DMS79 (cell line): Measurements from ENCODE around the gene BLVRB.
A peak's percentile ranks its signal among the peaks of the same experiment; 100 is the strongest.
"Not testable (repeated sequence)": the region's sequence is repeated elsewhere in the genome, so short reads cannot be mapped to it uniquely, and the experiment has no call there.

Source experiments
- DNase-seq: peaks from one replicate; lab custom pipeline; 2025; lab: John Stamatoyannopoulos, UW

BLVRB gene

DNA sequence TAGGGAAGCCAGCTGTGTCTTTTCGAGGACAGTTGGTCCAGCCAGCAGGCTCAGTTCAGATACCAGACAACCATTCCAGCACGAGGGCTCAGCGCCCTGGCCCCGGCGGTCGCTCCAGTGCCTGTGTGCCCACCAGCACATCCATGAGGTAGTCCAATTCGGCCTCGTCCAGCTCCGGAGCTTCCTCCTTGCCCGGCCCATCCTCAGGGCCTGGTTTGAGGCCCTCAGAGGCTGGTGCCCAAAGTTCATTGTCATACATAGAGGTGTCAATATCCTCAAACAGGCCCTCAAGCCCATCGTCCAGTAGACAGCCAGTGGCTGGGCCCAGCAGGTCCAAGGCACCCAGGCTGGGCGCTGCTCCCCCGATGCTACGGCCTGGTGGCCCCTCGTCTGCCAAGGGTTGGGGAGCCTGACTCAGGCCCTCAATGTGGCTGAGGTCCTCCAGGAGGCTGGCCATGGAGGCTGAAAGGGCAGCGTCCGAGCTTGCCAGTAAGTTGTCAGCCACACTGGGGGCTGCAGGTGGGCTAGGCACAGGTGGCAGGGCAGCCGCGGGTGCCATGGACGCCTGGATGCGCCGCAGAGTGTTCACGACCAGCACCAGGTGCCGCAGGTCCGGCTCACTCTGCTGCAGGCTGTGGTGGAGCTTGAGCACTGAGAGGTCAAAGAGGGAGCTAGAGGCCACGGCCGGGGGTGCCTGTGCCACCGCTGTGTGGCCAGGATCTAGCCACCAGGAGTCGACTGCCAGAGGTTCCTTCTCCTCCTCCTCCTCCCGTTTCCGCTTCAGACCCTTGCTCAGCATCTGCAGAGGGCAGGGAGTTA lies 42.6 kb downstream of the BLVRB start:
- no peak for DNase-seq

DNA sequence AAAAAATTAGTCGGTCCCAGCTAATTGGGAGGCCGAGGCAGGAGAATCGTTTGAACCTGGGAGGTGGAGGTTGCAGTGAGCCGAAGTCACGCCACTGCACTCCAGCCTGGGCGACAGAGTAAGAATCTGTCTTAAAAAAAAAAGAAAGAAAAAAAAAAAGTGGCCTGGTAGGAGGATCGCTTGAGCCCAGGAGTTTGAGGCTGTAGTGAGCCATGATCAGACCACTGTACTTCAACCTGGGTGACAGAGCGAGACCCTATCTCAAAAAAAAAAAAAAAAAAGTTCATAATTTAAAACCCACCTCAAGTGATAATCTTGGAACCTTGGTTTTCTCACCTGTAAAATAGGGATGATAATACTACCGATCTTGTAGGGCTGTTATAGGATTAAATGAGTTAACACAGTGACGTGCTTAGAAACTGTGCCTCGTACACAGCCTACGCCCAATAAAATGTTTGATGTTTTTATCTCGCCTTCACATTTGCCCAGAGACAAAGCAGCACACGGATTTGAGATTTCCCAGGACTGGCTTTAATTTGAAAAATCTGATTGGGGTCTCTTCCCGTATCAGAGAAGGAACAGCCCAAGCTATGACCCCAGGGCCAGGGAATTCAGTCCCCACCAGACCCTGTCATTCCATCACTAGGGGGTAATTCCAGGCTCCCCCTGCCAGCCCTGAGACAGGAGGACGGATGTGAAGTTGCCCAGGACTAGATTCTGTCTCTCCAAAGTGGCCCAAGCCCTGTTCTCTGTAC lies 43.4 kb downstream of the BLVRB start:
- DNase-seq: no peak

DNA sequence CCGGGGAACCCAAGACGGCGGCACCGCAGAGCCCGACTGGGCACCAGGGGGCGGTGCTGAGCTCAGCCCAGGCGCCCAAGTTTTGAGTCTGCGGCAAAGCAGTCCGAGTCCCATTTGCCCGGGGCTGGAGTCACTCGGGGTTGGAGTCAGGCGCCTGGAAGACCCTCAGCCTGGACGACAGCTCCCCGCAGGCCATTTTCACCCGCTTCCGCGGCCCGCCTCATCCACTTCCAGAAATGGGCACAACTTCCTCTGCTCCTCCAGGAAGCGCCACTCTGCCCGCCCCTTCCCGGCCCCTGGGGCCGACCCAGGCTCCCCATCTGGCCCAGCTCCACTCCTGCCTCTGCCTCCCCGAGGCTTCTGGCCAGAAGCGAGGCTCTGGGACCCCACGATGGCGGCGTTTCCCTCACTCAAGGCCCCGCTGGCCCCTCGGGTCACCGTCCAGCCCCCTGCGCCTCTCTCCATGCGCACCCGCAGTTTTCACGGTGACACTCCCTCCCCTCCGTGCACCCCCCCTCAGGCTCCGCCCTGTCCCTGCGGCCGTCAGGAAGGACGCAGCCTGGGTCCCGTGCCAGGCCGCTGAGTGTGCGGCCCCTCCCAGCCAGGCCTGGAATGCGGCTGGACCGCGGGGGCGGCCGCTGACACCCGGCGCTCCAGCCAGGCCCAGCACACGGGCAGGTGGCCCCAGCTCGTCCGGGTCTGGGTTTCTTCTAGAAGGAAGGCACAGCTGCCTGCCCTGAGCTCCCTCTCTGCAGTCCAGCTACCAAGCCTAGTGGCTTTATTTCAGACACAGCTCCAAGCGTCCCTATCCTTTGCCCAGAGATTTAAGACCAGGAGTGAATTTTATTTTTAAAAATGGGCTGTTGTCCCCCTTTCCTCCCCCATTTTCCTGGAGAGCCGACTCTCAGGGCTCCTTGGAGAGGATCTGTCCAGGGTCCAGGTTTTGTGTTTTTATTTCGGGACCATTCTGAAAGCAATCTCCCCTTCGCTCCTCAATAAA lies 44.5 kb downstream of the BLVRB start:
- peak; percentile 64 for DNase-seq

GRCh38 chr19:40420451-40420765 lies 45.1 kb downstream of the BLVRB start:
- no peak for DNase-seq

GRCh38 chr19:40419780-40420179 lies 45.8 kb downstream of the BLVRB start:
- no peak for DNase-seq

GRCh38 chr19:40419066-40419612 lies 46.4 kb downstream of the BLVRB start:
- no peak for DNase-seq

- no peak for DNase-seq
Measured at GRCh38 chr19:40418040-40418439, 47.5 kb downstream of the BLVRB start.

DNA sequence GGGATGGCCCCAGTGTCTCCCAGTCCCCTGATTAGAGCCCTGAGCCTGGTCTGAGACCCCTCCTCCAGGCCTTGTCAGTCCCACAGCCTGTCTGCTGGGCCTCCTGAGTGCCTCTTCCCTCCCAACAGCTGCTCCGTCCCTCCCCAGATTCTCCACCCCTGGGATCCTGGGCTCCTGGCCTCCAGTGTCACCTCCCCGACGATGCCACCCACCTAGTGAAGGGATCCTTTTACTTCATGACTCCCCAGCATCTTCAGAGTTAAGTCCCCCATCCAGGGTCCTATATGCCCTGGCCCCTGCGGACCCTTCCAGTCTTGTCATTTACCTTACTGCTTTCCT lies 47.9 kb downstream of the BLVRB start:
- no peak for DNase-seq

DNA sequence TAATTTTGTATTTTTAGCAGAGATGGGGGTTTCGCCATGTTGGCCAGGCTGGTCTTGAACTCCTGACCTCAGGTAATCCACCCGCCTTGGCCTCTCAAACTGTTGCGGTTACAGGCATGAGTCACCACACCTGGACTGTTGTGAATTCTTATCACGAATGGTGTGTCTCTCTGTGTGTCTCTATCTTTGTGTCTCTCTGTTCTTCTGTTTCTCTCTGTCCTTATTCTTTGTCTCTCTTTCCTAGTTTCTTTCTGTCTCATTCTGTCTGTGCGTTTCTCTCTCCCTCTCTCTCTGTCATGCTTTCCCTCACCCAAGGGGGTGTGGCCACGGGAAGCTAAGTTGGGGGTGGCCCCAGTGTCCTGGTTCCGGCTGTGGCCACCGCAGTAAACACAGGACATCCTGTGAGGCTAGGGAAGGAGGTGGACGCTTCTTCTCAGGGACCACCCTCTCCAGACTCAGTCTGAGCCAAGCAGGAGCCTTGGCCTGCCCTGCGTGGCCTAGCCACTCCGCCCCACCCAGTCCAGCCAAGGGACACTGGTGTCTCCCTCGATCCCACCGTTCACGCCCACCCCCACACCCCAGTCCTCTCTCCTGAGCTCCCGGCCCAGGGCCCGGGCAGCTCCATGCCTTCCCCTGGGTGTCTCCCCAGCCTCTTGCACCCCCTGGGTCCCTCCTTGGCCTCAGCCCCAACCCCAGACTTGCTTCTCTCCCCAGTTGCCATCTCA lies 48.5 kb downstream of the BLVRB start:
- DNase-seq: no peak

- DNase-seq: no peak
Measured at GRCh38 chr19:40415768-40416167, 49.8 kb downstream of the BLVRB start.

DNA sequence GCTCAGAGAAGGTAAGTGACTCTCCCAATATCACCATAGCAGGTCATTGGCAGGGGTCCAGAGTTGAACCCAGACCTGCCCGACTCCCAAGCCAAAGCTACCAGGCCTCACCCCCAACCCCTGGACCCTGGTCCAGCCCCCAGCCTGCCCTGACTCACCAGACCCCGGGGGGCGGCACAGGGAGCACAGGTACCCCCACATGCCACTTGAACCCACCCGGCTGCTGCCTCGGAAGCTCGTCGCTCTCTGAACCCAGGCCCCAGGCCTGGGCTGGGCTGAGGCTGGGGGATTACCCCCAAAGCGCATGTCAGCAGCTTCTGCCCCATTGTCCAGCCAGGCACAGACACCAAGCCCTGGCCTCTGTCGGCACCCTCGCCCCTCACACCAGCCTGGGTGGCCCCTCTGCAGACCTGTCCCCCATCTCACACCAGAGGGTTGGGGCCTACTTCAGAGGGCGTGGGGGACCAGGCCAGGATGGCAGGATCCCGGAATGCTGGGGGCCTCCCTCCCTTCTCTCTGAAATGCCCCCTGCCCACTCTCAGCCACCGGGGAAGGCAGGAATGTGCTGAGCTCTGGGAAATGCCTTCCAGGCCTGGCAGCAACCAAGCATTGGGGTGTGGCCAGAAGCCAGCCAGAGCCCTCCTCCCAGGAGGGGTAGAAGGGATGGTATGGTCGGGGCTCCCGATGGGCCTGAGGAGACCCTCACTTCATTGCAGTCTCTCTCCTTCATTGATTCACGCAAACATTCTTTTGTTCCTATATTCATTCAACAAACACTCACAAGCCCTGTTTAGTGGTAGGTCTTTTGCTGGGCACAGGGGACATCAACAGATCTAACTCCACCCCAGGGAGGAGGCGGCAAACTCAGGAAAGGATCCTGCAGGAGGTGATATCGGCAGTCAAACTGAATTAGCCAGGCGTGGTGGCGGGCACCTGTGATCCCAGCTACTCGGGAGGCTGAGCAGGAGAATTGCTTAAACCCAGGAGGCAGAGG lies 50.7 kb downstream of the BLVRB start:
- no peak for DNase-seq

- no peak for DNase-seq
Measured at GRCh38 chr19:40413291-40413845, 52.2 kb downstream of the BLVRB start, which contains the start of gene PRX. Gene PRX (minus strand): TSS chr19:40413378. CDS start chr19:40407932, 5,446 bp downstream.

GRCh38 chr19:40412866-40413265 lies 52.7 kb downstream of the BLVRB start:
- no peak for DNase-seq

DNA sequence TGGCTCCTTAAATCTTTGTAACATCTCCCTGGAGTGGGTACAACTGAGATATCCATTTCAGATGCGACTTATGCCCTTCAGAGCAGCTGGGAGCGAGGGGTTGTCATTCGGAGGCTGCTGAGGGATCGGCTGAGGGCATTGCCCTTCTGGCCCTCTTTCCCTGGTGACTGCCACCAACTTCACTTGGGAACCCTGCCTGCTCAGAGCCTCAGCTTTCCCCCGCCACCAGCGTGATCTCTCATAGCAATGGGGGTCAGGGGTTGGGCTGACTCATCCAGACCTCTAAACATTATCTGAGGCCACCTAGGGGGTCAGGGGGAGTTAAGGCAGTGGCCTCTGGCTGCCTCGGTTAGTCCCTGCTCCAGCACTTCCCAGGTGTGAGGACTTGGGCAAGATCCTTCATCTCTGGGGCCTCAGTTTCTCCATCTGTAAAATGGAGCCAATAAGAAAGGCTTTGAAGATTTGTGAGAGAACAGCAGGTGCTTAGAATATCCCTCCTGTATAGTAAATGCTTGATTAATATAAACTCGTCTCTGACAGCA lies 53.5 kb downstream of the BLVRB start:
- DNase-seq: no peak

GRCh38 chr19:40411125-40411842 lies 54.3 kb downstream of the BLVRB start:
- DNase-seq: no peak

DNA sequence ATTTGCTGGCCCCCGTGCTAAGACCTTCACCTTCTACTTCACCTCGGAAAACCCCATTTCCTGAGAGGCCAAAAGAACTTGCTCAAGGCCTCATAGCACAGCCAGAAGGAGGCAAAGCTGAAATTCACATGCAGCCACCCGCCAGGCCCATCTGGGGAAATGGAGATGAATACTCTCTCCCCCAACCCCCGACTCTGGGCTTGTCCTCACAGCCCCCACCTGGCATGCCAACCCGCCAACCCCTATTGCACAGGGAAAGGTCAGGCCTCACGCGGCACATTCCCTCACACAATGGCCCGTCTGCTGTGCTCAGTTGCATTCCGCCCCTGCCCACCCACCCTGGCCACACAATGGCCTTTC lies 55.5 kb downstream of the BLVRB start:
- DNase-seq: no peak

- DNase-seq: not testable (repeated sequence)
Measured at GRCh38 chr19:40408598-40408925, 57.0 kb downstream of the BLVRB start.

GRCh38 chr19:40407714-40408597 lies 57.6 kb downstream of the BLVRB start:
- no peak for DNase-seq
